Endometrium (tissue), 2 donors: ENCODE results near the gene PCDHGA8.
"Not testable (repeated sequence)": the region's sequence is repeated elsewhere in the genome, so short reads cannot be mapped to it uniquely, and the experiment has no call there.

Experiments
- FAIRE-seq: peaks from 2 replicates; lab custom pipeline; 2012; peaks lifted over from hg19 to GRCh38; lab: Jason Lieb, UNC
- donor health status: control.
- donor health status: control.

Gene PCDHGA8

GRCh38 chr5:141403387-141403786, 11.0 kb downstream of the PCDHGA8 start:
- FAIRE-seq: no peak

DNA sequence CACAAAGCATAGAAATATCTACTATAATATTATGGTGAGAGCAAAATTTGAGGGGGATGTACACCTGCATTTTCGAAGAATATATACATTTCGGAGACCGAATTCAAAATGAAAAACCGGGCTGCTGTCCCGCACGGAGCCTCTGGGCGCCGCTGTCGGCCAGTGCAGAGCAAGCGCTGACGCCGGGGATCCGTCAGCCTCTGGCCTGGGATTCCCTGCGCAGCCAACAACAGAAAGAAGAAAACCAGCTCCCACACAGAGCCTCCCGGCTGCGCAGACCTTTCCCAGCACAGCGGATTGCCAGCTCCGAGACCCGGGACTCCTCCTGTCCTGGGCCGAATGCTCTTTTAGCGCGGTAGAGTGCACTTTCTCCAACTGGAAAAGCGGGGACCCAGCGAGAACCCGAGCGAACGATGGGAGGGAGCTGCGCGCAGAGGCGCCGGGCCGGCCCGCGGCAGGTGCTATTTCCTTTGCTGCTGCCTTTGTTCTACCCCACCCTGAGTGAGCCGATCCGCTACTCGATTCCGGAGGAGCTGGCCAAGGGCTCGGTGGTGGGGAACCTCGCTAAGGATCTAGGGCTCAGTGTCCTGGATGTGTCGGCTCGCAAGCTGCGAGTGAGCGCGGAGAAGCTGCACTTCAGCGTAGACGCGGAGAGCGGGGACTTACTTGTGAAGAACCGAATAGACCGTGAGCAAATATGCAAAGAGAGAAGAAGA, 15.5 kb downstream of the PCDHGA8 start, which contains the start of gene PCDHGB6:
PCDHGB6 (plus strand) TSS at position 232 of the 716 bp plus-strand sequence; CDS start at position 414, 182 bp downstream.
- FAIRE-seq: not testable (repeated sequence)

- FAIRE-seq: no peak
Measured at GRCh38 chr5:141409598-141410306, 17.3 kb downstream of the PCDHGA8 start.

GRCh38 chr5:141411575-141411974, 19.1 kb downstream of the PCDHGA8 start:
- FAIRE-seq: no peak

DNA sequence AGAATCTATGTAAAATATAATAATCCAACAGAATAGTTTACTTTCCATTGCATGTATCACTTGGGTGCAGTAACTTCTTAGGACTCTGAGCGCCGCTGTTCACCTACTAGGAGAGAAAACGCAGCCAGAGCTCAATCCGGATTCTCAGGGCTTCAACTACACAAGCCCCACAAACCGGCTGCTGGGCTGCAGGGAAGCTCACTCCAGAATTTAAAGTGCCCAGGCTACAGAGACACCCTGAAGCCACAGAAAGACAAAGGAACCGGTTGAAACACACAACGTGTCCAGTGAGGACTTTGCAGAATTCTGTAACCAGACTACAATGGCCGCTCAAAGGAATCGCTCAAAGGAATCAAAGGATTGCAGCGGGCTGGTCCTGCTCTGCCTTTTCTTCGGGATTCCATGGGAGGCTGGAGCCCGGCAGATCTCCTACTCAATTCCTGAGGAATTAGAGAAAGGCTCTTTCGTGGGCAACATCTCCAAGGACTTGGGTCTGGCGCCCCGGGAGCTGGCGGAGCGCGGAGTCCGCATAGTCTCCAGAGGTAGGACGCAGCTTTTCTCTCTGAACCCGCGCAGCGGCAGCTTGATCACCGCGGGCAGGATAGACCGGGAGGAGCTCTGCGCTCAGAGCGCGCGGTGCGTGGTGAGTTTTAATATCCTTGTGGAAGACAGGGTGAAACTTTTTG, 20.6 kb downstream of the PCDHGA8 start, which contains the start of gene PCDHGA10:
PCDHGA10 (plus strand) TSS at position 134 of the 686 bp plus-strand sequence; CDS start at position 323, 189 bp downstream.
- FAIRE-seq: no peak

DNA sequence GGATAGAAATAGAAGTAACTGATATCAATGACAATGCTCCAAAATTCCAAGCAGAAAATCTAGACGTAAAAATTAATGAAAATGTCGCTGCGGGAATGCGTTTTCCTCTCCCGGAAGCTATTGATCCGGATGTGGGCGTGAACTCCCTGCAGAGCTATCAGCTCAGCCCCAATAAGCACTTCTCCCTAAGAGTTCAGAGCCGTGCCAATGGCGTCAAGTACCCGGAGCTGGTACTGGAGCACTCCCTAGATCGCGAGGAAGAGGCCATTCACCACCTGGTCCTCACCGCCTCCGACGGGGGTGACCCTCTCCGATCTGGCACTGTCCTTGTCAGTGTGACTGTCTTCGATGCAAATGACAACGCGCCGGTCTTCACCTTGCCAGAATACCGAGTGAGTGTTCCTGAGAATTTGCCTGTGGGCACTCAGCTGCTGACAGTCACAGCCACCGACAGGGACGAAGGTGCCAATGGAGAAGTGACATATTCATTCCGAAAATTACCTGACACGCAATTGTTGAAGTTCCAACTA, 21.2 kb downstream of the PCDHGA8 start:
- FAIRE-seq: no peak

- FAIRE-seq: not testable (repeated sequence)
Measured at GRCh38 chr5:141414548-141415274, 22.3 kb downstream of the PCDHGA8 start.

DNA sequence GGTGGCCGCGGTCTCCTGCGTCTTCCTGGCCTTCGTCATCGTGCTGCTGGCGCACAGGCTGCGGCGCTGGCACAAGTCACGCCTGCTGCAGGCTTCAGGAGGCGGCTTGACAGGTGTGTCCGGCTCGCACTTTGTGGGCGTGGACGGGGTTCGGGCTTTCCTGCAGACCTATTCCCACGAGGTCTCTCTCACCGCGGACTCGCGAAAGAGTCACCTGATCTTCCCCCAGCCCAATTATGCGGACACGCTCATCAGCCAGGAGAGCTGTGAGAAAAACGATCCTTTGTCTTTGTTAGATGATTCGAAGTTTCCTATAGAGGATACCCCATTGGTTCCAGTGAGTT, 22.8 kb downstream of the PCDHGA8 start:
- FAIRE-seq: not testable (repeated sequence)

GRCh38 chr5:141417494-141418172, 25.2 kb downstream of the PCDHGA8 start, which contains the start of gene PCDHGB7:
PCDHGB7 (plus strand) TSS chr5:141417677; CDS start chr5:141417860, 183 bp downstream.
- not testable (repeated sequence) for FAIRE-seq

- FAIRE-seq: no peak
Measured at GRCh38 chr5:141419074-141419880, 26.8 kb downstream of the PCDHGA8 start.

GRCh38 chr5:141420855-141421488, 28.5 kb downstream of the PCDHGA8 start, which contains the start of gene PCDHGA11:
PCDHGA11 (plus strand) TSS chr5:141421051; CDS start chr5:141421228, 177 bp downstream.
- no peak for FAIRE-seq

DNA sequence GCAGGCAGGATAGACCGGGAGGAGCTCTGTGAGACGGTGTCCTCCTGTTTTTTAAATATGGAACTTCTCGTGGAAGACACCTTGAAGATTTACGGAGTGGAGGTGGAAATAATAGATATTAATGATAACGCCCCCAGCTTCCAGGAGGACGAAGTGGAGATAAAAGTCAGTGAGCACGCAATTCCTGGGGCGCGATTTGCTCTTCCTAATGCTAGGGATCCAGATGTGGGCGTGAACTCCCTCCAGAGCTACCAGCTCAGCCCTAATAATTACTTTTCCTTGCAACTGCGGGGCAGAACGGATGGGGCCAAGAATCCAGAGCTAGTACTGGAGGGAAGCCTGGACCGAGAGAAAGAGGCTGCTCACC, 29.0 kb downstream of the PCDHGA8 start:
- FAIRE-seq: no peak

DNA sequence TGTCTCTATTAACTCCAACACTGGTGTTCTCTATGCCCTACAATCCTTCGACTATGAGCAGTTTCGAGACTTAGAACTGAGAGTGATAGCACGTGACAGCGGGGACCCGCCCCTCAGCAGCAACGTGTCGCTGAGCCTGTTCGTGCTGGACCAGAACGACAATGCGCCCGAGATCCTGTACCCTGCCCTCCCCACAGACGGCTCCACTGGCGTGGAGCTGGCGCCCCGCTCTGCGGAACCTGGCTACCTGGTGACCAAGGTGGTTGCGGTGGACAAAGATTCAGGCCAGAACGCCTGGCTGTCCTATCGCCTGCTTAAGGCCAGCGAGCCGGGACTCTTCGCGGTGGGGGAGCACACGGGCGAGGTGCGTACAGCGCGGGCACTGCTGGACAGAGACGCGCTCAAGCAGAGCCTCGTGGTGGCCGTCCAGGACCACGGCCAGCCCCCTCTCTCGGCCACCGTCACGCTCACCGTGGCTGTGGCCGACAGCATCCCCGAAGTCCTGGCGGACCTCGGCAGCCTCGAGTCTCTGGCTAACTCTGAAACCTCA, 30.4 kb downstream of the PCDHGA8 start:
- no peak for FAIRE-seq

DNA sequence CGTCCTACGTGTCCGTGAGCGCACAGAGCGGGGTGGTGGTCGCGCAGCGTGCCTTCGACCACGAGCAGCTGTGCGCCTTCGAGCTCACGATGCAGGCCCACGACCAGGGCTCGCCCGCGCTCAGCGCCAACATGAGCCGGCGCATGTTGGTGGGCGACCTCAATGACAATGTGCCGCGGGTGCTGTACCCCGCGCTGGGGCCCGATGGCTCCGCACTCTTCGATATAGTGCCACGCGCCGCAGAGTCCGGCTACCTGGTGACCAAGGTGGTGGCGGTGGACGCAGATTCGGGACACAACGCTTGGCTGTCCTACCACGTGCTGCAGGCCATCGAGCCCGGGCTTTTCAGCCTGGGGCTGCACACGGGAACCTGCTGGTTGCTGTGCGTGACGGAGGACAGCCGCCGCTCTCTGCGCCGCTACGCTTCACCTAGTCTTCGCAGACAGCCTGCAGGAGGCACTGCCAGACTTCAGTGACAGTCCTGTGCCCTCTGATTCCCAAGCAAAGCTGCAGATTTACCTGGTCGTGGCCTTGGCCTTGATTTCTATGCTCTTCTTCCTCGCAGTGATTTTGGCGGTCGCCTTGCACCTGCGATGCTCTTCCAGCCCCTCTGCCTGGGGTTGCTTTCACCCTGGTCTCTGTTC, 35.5 kb downstream of the PCDHGA8 start:
- FAIRE-seq: no peak

DNA sequence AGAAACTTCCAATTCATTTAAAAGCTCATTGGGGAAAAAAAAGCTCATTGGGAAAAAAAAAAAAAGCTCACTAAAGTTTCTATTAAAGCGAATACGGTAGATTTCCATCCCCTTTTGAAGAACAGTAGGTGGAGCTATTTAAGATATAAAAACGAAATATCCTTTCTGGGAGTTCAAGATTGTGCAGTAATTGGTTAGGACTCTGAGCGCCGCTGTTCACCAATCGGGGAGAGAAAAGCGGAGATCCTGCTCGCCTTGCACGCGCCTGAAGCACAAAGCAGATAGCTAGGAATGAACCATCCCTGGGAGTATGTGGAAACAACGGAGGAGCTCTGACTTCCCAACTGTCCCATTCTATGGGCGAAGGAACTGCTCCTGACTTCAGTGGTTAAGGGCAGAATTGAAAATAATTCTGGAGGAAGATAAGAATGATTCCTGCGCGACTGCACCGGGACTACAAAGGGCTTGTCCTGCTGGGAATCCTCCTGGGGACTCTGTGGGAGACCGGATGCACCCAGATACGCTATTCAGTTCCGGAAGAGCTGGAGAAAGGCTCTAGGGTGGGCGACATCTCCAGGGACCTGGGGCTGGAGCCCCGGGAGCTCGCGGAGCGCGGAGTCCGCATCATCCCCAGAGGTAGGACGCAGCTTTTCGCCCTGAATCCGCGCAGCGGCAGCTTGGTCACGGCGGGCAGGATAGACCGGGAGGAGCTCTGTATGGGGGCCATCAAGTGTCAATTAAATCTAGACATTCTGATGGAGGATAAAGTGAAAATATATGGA, 38.1 kb downstream of the PCDHGA8 start, which contains the start of gene PCDHGA12:
PCDHGA12 (plus strand) TSS at position 176 of the 782 bp plus-strand sequence; CDS start at position 429, 253 bp downstream.
- FAIRE-seq: no peak

GRCh38 chr5:141431286-141431685, 38.9 kb downstream of the PCDHGA8 start:
- FAIRE-seq: no peak

DNA sequence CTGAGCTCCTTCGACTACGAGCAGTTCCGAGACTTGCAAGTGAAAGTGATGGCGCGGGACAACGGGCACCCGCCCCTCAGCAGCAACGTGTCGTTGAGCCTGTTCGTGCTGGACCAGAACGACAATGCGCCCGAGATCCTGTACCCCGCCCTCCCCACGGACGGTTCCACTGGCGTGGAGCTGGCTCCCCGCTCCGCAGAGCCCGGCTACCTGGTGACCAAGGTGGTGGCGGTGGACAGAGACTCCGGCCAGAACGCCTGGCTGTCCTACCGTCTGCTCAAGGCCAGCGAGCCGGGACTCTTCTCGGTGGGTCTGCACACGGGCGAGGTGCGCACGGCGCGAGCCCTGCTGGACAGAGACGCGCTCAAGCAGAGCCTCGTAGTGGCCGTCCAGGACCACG, 39.9 kb downstream of the PCDHGA8 start:
- not testable (repeated sequence) for FAIRE-seq

GRCh38 chr5:141432726-141433125, 40.3 kb downstream of the PCDHGA8 start:
- FAIRE-seq: not testable (repeated sequence)
